Measurements from ENCODE around the gene TRAPPC12. TPM values are rescaled to one million over a fixed set of nuclear protein-coding genes. Genes with fewer than 3 reads are reported as not detected.
"Not testable (repeated sequence)": the region's sequence is repeated elsewhere in the genome, so short reads cannot be mapped to it uniquely, and the experiment has no call there.

TRAPPC12 gene
- total and polyA plus RNA-seq, 12 donors: 71.9 to 256 (median 89.6) TPM

GRCh38 chr2:3356799-3357198, 22.7 kb upstream of the TRAPPC12 start:
- intact Hi-C loops (cut with DNase I): no loop called here
- DNase-seq (no peak), ATAC-seq (no peak)
- Histone ChIP-seq H3K27me3 (no peaks in the 10 kb centered on the region), H3K36me3 (peaks cover 0 to 23% (median 5%) of the 10 kb centered on the region in 9 donors), H3K27ac (peak overlapping the region in 3 of 10 donors; percentile 2 to 57 (median 31)), H3K4me3 (no peak overlapping the region), H3K9me3 (peaks cover 0 to 3% (median 0%) of the 10 kb centered on the region in 11 donors), H3K4me1 (peaks cover 0 to 17% (median 4%) of the 10 kb centered on the region in 9 donors)
- TF ChIP-seq, protein P1, sequence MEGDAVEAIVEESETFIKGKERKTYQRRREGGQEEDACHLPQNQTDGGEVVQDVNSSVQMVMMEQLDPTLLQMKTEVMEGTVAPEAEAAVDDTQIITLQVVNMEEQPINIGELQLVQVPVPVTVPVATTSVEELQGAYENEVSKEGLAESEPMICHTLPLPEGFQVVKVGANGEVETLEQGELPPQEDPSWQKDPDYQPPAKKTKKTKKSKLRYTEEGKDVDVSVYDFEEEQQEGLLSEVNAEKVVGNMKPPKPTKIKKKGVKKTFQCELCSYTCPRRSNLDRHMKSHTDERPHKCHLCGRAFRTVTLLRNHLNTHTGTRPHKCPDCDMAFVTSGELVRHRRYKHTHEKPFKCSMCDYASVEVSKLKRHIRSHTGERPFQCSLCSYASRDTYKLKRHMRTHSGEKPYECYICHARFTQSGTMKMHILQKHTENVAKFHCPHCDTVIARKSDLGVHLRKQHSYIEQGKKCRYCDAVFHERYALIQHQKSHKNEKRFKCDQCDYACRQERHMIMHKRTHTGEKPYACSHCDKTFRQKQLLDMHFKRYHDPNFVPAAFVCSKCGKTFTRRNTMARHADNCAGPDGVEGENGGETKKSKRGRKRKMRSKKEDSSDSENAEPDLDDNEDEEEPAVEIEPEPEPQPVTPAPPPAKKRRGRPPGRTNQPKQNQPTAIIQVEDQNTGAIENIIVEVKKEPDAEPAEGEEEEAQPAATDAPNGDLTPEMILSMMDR (IDR thresholded peaks at IDR 0.05): no peak
- 73 to 81% methylated on average over 2 of the region's 2 CpGs for WGBS, 2 donors

DNA sequence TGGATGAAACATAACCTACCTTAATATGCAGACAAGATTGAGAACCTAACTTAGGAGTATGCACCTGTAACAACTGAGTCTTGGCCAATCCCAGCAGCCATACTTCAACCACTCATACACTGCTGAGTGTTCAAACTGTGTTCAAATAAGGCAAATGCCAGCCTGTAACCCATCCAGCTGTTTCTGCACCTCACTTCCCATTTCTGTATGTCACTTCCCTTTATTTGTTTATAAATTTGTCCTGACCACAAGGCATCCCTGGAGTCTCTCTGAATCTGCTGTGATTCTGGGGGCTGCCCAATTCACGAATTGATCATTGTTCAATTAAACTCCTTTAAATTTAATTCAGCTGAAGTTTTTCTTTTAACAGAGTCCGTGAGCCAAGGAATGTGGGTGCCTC, 22.0 kb upstream of the TRAPPC12 start:
- peaks cover 0 to 20% (median 4%) of the 10 kb centered on the region in 9 donors for H3K4me1 ChIP-seq
- H3K9me3 ChIP-seq; intact Hi-C loops (cut with DNase I); H3K4me3 ChIP-seq; H3K27me3 ChIP-seq; DNase-seq; ATAC-seq: not testable (repeated sequence)
- peak overlapping the region in 1 of 10 donors; percentile 31 for H3K27ac ChIP-seq
- 95 to 96% methylated on average over 2 of the region's 2 CpGs for WGBS, 2 donors
- peaks cover 0 to 21% (median 5%) of the 10 kb centered on the region in 9 donors for H3K36me3 ChIP-seq

- Histone ChIP-seq H3K27ac (no peak overlapping the region), H3K9me3 (no peaks in the 10 kb centered on the region), H3K4me3 (no peak overlapping the region), H3K4me1 (peaks cover 0 to 23% (median 4%) of the 10 kb centered on the region in 9 donors), H3K36me3 (peaks cover 0 to 16% (median 5%) of the 10 kb centered on the region in 9 donors), H3K27me3 (no peaks in the 10 kb centered on the region)
- intact Hi-C loops (cut with DNase I): no loop called here
- DNase-seq (no peak), ATAC-seq (no peak)
- 88 to 97% methylated on average over 8 of the region's 8 CpGs for WGBS, 2 donors
- TF ChIP-seq, protein P1 (IDR thresholded peaks at IDR 0.05): no peak
Measured at GRCh38 chr2:3357926-3358325, 21.6 kb upstream of the TRAPPC12 start.

GRCh38 chr2:3361518-3362389, 17.7 kb upstream of the TRAPPC12 start:
- Histone ChIP-seq H3K27ac (no peak overlapping the region), H3K36me3 (no peaks in the 10 kb centered on the region), H3K4me1 (peaks cover 0 to 13% (median 3%) of the 10 kb centered on the region in 9 donors), H3K9me3 (no peaks in the 10 kb centered on the region), H3K4me3 (no peak overlapping the region), H3K27me3 (no peaks in the 10 kb centered on the region)
- WGBS, 2 donors: 92 to 94% methylated on average over 17 of the region's 17 CpGs
- no peak for DNase-seq
- intact Hi-C loops (cut with DNase I): no loop called here
- TF ChIP-seq, protein P1 (IDR thresholded peaks at IDR 0.05): no peak
- no peak for ATAC-seq

- Histone ChIP-seq H3K27me3 (no peaks in the 10 kb centered on the region), H3K9me3 (no peaks in the 10 kb centered on the region), H3K27ac (no peak overlapping the region), H3K36me3 (no peaks in the 10 kb centered on the region), H3K4me3 (no peak overlapping the region), H3K4me1 (peaks cover 0 to 6% (median 0%) of the 10 kb centered on the region in 9 donors)
- no peak for DNase-seq
- 94% methylated on average over 5 of the region's 5 CpGs for WGBS, 2 donors
- TF ChIP-seq, protein P1 (IDR thresholded peaks at IDR 0.05): no peak
- ATAC-seq: no peak
- intact Hi-C loops (cut with DNase I): no loop called here
Measured at GRCh38 chr2:3365219-3365618, 14.3 kb upstream of the TRAPPC12 start.

All from heart right ventricle (tissue), 16 donors.